Measurements from ENCODE around the gene SEMA4D.

SEMA4D gene

GRCh38 chr9:89367726-89368437 is 130.0 kb downstream of the SEMA4D start:
- no peaks in the 10 kb centered on the region for H3K27me3 ChIP-seq (ENCODE audit: insufficient read depth, poor library complexity, severe bottlenecking)
- H3K4me3 ChIP-seq (replicated peaks; ENCODE audit: insufficient read depth, low read length) = no peak overlapping the region
- no peak overlapping the region for H3K27ac ChIP-seq (replicated peaks)
- no peak for DNase-seq (ENCODE audit: low read depth in 1 of 2, low spot score in 1 of 2)
- TF ChIP-seq GABPA (IDR thresholded peaks at IDR 0.05; ENCODE audit: low read depth) (no peak), SPI1 (IDR thresholded peaks at IDR 0.05; ENCODE audit: borderline replicate concordance, low read depth) (no peak), POLR2AphosphoS5 (IDR thresholded peaks at IDR 0.05; ENCODE audit: low read depth) (no peak)

- DNase-seq (ENCODE audit: low read depth in 1 of 2, low spot score in 1 of 2) = no peak
- no peaks in the 10 kb centered on the region for H3K27me3 ChIP-seq (ENCODE audit: insufficient read depth, poor library complexity, severe bottlenecking)
- no peak overlapping the region for H3K4me3 ChIP-seq (replicated peaks; ENCODE audit: insufficient read depth, low read length)
- TF ChIP-seq GABPA (IDR thresholded peaks at IDR 0.05; ENCODE audit: low read depth) (no peak), SPI1 (IDR thresholded peaks at IDR 0.05; ENCODE audit: borderline replicate concordance, low read depth) (no peak), POLR2AphosphoS5 (IDR thresholded peaks at IDR 0.05; ENCODE audit: low read depth) (no peak)
- TF ChIP-seq, protein P1, sequence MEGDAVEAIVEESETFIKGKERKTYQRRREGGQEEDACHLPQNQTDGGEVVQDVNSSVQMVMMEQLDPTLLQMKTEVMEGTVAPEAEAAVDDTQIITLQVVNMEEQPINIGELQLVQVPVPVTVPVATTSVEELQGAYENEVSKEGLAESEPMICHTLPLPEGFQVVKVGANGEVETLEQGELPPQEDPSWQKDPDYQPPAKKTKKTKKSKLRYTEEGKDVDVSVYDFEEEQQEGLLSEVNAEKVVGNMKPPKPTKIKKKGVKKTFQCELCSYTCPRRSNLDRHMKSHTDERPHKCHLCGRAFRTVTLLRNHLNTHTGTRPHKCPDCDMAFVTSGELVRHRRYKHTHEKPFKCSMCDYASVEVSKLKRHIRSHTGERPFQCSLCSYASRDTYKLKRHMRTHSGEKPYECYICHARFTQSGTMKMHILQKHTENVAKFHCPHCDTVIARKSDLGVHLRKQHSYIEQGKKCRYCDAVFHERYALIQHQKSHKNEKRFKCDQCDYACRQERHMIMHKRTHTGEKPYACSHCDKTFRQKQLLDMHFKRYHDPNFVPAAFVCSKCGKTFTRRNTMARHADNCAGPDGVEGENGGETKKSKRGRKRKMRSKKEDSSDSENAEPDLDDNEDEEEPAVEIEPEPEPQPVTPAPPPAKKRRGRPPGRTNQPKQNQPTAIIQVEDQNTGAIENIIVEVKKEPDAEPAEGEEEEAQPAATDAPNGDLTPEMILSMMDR (IDR thresholded peaks at IDR 0.05; ENCODE audit: insufficient read depth, low read length) = no peak
- TF ChIP-seq, protein P2, sequence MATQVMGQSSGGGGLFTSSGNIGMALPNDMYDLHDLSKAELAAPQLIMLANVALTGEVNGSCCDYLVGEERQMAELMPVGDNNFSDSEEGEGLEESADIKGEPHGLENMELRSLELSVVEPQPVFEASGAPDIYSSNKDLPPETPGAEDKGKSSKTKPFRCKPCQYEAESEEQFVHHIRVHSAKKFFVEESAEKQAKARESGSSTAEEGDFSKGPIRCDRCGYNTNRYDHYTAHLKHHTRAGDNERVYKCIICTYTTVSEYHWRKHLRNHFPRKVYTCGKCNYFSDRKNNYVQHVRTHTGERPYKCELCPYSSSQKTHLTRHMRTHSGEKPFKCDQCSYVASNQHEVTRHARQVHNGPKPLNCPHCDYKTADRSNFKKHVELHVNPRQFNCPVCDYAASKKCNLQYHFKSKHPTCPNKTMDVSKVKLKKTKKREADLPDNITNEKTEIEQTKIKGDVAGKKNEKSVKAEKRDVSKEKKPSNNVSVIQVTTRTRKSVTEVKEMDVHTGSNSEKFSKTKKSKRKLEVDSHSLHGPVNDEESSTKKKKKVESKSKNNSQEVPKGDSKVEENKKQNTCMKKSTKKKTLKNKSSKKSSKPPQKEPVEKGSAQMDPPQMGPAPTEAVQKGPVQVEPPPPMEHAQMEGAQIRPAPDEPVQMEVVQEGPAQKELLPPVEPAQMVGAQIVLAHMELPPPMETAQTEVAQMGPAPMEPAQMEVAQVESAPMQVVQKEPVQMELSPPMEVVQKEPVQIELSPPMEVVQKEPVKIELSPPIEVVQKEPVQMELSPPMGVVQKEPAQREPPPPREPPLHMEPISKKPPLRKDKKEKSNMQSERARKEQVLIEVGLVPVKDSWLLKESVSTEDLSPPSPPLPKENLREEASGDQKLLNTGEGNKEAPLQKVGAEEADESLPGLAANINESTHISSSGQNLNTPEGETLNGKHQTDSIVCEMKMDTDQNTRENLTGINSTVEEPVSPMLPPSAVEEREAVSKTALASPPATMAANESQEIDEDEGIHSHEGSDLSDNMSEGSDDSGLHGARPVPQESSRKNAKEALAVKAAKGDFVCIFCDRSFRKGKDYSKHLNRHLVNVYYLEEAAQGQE (IDR thresholded peaks at IDR 0.05; ENCODE audit: insufficient replicate concordance, low read depth) = no peak
- H3K27ac ChIP-seq (replicated peaks) = no peak overlapping the region
Observed at GRCh38 chr9:89367281-89367680, 130.6 kb downstream of the SEMA4D start.

DNA sequence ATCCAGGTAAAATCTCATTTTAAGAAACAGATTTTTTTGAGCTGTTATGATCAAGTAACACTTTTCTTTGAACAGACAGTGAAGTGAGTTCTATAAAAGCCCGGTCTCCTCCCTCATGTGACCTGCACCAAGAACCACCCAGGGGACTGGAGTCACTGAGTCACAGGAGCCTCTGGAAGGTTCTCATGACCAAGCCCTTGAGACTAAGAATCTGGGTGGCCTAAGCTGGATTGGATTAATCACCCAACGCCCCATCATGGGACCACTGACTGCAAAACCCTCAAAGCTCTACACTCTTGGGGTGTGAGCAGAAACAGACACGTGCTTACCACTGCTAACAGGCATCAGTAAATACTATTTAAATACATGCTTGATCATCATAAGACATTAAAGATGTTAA is 131.2 kb downstream of the SEMA4D start:
- H3K27ac ChIP-seq (replicated peaks) = no peak overlapping the region

DNA sequence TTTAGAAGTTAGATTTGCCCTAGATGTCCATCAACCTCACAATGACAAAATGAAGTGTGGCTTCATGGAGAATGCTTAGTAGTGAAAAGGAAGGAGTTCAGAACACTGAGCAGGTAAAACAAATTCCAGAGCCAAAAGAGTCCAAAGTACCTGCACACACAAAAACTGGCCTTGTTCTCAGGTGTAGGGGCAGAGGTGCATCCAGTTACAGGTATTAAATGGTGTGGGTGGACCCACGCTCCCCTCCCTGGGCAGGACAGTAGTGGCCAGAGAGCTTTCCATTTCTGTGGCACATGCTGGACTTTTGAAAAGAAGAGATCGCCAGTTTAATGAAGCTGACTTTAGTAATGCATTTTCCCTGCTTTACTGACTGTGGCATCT is 132.4 kb downstream of the SEMA4D start:
- Histone ChIP-seq H3K27me3 (ENCODE audit: insufficient read depth, poor library complexity, severe bottlenecking) (no peaks in the 10 kb centered on the region), H3K27ac (replicated peaks) (no peak overlapping the region), H3K4me3 (replicated peaks; ENCODE audit: insufficient read depth, low read length) (no peak overlapping the region)
- no peak for DNase-seq (ENCODE audit: low read depth in 1 of 2, low spot score in 1 of 2)
- no peak for TF ChIP-seq GABPA (IDR thresholded peaks at IDR 0.05; ENCODE audit: low read depth)
- TF ChIP-seq, protein P2 (IDR thresholded peaks at IDR 0.05; ENCODE audit: insufficient replicate concordance, low read depth) = no peak
- TF ChIP-seq, protein P1 (IDR thresholded peaks at IDR 0.05; ENCODE audit: insufficient read depth, low read length) = no peak
- TF ChIP-seq POLR2AphosphoS5 (IDR thresholded peaks at IDR 0.05; ENCODE audit: low read depth) = no peak
- no peak for TF ChIP-seq SPI1 (IDR thresholded peaks at IDR 0.05; ENCODE audit: borderline replicate concordance, low read depth)

More for the DNA sequence above, 131.2 kb downstream of the SEMA4D start:
- no peaks in the 10 kb centered on the region for H3K27me3 ChIP-seq (ENCODE audit: insufficient read depth, poor library complexity, severe bottlenecking)
- no peak for TF ChIP-seq GABPA (IDR thresholded peaks at IDR 0.05; ENCODE audit: low read depth)
- TF ChIP-seq, protein P2 (IDR thresholded peaks at IDR 0.05; ENCODE audit: insufficient replicate concordance, low read depth) = no peak
- no peak for TF ChIP-seq SPI1 (IDR thresholded peaks at IDR 0.05; ENCODE audit: borderline replicate concordance, low read depth)
- no peak for DNase-seq (ENCODE audit: low read depth in 1 of 2, low spot score in 1 of 2)
- H3K4me3 ChIP-seq (replicated peaks; ENCODE audit: insufficient read depth, low read length) = no peak overlapping the region

Data from HL-60 (cell line).